GM21367 (cell line): Measurements from ENCODE around the gene GOLT1A.

Experiments
- ATAC-seq: cut with Tn5 transposase; IDR thresholded peaks from one replicate; pipeline ENCODE4 v1.9.1; 2021; ENCODE audit not compliant: unreplicated experiment

The GOLT1A gene, protein sequence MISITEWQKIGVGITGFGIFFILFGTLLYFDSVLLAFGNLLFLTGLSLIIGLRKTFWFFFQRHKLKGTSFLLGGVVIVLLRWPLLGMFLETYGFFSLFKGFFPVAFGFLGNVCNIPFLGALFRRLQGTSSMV

DNA sequence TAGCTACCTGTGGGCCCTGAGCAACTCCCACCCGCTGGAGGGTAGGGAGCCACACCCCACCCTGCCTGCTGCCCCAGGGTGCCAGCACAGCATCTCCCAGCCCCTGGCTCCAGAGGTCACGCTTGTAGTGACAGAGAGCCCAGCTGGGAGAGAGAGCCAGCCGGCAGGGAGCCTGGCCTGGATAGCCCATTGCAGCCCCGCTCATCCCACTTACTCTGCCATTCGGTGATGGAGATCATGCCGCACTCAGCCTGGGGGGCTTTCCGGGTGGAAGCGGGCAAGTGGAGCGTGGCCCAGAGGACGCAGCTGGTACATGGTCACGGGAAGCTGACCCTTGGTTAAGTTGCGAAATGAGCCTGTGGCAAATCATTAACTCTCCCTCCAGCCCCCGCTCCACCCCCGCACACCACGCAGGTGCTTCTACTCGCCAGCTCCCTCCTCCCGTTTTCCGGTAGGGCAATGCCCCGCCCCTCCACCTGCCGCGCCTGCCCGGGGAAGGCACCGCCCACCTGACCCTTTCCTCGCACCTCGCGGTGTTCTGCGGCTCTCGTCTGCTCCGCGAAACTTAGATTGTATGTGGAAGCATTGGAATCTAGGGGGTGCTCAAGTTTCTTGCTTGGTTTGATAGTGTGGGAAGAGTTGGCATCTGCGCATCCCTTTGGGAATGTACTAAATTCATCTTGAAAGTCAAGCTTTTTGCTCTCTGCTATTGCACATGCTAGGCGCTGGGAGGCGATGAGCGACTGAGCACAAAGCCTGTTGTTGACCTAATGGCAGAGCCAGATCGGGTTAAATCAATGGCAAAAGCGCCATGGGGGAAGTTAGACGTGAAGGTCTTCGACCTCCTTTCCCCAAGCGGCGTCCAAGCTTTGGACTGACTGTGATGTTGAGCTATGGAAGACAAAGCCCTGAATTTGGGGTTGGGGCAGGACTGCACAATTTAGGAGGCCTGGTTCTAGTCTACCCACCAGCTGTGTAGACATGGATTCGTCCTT is at the start of gene GOLT1A:
Gene GOLT1A, minus strand, starts transcription at position 321 of the 995 bp plus-strand sequence. Its CDS starts 82 bp downstream, at position 239.
- ATAC-seq: peak; percentile 44

DNA sequence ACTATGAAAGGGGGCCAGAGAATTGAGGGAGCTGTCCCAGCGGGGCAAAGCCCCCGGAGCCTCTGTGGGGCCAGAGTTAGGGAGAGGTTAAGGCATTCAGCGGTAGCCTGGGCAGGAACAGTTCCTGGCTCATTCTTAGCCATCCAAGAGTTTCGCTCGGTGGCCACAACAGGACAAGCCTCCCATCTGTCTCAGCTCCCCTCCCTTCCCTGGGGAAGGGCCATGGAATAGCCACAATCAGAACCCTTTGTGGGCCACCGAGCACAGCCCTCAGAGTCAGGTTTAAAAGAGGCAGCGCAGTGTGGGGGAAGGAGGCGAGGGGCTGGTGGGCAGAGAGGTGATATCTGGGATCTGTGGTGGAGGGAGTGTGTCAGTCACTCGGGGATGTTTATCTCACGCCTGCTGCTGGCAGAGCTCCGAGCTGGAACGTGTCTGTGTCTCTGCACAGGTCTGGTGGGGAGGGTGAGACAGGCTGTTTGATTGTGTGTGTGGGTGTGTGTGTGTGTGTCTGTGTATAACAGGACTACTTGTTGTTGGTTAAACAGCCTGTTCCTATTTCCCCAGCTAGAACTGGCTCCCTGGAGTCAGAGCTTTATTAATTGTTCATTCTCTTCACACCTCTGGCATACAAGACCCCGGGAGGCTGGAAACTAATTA is 49.6 kb upstream of the GOLT1A start:
- no peak for ATAC-seq

DNA sequence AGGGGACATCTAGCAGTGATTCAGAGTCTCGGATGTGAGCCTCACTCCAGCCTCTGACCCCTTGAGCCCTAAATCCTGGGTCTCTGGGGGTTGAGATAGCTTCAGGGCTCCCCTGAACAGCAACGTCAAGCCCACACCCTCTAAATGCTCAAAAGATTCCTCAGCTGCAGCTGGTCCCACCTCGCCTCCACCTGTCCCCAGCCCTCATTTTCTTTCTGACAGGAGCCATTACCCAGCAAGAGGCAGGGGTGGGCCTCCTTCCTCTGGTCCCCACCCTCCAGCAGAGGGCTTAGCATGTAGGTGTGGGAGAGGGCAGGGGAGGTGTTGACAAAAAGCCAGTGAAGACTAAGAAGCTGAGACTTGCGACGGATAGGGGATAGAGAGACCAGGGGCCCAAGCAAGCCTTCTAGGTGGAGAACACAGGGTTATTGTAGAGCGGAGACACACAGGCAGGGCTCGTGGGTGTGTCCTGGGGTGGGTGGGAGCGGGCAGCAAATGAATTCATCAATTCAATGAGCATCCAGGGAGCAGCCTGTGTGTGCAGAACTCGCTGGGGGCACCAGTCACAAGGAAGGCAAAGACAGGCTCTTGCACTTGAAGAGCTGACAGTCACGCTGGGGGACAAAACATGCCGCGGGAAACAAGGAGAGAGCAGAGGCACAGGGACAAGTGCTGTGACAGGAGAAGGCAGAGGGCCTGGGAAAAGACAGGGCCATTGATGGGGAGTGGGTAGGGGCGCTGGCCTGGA is 48.9 kb upstream of the GOLT1A start:
- ATAC-seq: no peak

DNA sequence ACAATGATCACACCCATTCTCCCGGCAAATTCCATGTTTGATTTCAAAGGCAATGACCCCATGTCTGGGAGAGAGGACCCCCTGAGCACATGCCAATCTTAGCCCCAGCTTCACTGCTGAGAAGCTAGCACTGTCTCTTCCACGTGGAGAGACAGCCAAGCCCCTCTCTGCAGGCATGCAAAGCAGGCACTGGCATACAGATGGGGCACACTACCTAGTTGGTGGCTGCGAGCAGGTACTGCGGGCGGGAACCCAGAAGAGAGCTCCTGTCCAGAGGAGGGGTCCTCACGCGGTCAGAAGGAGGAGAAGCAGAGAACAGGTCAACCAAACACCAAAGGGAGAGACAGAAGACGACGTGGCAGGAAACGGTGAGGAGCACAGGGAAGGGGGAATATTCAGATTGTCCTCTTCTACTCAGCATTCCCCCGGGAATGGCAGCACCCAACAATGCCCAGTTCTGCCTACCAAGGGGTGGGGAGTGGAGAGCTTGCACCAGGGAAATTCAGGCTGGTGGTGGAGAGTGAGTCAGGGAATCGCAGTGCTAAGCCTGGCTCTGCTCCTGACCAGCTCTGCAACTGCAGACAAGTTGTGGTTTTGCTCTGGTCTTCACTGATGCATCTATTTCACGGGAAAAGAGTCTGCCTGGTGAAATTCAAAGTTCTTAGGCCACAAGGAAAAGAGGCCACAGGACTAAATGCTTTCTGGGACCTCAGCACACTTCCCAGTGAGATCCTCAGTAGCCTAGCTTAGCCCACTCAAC is 48.1 kb upstream of the GOLT1A start:
- ATAC-seq: no peak

DNA sequence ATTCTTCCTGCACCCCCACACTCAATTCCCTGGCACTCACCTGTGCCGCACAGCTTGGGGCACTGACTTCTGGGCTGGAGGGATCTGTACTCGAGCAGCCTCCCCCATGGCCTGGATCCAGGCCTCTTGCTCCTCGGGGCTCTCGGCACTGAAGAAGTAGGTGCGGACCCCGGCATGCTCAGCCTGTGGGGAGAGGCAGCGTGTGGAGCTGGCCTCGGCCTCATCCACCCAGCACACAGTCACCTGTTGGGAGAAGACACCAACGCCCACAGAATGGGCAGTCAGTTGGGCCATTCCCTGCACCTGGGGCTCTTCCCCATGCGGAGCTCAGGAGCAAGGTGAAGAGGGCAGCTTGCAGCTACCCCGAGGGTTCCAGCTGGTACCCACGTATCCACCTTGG is 47.5 kb upstream of the GOLT1A start:
- ATAC-seq: no peak

DNA sequence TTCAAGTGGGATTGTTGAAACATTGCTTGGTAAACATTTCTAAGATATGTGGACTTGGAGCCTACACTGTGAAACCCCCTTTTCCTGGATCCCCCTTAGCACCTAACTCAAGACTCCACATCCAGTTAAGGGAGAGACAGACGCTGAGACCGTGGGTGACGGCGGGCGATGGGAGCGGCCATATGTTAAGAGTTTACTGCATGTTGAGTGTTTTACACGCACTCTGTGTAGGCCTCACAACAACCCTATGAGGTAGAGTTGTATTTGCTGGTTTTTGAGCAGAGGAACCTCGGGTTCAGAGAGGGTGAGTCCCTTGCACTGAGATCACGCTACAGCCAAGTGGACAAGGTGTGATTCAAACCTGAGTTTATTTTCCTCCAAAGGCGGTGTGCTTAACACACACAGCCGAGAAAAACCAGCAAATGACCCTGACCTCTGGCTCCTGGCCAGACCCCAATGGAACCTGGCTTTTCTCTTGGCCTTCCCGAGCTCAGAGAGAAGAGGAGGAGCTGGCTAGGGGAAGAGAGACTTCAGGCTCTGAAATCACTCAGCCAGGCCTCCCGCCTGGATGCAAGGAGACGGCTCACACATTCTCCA is 46.9 kb upstream of the GOLT1A start:
- no peak for ATAC-seq

DNA sequence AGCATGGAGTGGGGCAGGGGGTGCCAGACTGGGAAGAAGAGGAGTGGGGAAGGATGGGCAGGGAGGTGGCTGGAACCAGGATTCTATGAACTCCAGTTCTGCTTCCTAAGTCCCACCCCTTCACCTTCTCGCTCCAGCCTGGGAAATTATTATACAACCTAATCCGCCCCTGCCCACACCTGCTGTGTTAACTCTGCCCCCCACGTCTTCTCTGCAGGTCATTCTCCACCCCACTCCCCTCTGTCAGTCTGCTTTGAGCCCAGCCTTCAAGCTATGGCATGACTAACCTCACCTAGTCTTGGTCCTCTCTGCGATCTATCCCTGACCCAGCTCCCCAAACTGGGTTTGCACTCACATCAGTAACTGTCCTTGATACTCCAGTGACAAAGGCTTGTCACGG is 46.0 kb upstream of the GOLT1A start:
- ATAC-seq: no peak

DNA sequence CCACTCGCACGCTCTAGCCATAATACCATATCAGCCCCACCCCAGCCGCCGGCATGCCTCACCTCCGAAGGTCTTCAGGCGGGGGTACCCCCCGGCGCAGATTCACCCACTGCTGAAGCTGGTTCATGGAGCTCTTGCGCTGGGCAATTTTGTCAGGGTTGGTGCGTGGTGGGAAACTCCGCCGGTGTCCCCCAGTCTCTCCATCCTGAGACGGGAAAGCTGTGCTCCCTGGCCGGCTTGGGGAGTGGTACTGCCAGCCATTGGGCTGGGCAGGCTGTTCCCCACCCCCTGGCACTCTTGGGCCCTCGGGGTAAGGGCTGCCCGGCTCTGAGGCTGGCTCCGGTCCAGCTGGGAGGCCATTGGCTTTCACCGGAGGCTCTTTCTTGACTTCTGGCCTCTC is 45.4 kb upstream of the GOLT1A start:
- ATAC-seq: no peak

DNA sequence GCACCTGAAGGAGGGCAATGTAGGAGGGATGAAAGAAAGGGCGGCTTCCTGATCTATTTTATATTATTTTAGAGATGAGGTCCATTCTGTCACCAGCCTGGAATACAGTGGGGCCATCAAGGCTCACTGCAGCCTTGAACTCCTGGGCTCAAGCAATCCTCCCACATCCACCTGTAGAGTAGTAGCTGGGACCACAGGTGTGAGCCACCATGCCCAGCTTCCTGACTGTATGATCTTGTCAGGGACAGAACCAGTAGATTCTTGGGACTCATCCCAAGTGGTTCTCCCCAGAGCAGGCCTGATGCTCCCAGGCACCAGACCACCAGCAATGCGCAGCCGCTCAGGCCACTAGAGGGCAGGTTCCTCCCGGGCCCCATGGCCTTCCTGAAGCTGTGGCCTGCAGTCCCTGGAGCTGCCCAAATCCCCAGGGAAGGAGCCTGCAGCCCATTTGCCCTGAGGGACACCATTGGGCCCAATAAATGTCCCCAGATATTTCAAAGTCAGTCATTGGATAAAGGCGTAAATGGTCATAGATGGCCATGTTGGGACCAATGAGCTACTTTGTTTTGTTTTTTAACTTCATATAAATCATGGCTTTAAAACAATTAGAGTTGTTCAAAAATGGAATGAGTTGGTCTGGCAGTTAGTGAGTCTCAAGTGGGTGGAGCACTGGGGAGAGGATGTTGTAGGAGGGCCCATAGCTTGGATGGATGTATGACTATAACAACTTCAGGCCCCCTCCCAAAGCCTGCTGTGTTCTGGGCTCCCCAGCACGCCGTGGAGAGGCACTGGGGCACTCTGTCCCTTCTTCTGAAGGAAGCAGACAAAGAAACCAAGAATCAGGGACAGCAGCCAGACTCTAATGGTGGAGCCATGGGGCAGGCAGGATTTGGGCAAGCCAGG is 44.7 kb upstream of the GOLT1A start:
- no peak for ATAC-seq

DNA sequence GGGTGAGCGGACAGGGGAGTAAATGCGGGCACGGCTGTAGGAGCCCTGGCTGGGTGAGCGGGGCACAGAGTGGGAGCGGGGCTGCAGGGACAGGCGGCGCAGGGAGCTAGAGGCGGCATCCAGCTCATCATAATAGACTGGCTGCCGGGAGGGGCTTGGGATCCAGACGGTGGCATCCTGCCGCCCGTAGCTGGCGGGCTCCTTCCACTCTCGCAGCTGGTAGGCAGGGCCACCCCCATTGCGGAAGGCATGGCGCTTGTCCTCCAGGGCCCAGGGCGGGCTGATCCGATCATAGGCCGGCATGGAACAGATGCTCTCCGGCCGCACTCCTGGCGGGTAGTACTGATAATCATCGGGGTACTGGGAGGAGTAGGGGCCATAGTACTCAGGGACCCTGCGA is 43.7 kb upstream of the GOLT1A start:
- no peak for ATAC-seq

DNA sequence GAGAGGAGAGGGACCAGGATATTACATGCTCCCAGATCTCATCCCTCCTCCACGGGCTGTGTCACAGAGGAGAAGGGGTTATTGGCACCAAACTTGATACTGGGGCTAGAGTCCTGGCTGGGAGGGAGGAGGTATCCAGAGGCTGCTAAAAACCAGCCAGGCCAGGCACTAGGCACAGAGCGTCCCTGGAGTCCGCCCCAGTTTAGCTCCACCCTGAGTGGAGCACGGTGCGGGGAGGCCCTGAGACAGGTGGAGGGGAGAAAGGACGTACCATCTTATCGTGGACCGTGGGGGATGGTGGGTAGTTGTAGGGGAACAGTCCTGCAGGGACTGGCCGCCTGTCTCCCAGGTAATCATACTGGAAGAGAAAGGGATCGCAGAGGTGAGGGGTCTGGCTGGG is 42.7 kb upstream of the GOLT1A start:
- ATAC-seq: no peak

DNA sequence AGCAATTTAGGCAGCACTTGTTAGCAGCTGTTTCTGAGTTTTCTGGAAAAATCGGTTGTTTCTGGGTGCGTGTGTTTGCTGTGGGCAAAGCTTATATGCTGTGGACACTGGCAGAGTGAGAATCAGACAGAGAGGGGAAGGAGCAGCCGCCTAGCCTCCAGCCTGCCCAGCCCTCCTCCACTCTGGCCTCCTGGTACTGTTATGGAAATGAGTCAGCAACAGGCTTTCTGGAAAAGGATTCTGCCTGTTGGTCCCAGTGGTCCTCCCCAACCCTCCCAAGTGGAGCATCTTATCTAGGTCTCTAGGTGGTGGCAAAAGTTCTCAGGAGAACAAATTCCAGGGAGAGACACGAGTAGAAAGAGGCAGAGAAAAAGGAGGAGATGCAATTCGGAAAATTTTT is 42.2 kb upstream of the GOLT1A start:
- ATAC-seq: no peak

DNA sequence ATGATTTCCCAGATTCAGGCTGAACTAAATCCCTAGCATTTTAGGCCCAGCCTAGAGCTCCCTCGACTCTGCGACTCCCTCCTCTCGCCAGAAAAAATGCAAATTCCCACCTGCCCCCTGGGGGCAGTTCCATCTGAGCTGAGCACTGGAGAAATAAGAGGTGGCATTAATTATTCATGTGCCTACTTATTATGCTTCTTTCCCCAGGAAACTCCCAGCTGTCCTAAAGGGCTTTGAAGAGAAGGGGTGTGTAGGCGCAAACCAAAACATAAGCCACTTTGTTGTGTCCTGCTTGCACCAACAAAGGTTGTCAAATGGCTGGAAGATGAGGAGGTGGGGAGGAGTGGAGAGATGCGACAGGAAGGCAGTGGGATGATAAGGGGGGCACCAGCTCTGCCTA is 41.4 kb upstream of the GOLT1A start:
- ATAC-seq: no peak

DNA sequence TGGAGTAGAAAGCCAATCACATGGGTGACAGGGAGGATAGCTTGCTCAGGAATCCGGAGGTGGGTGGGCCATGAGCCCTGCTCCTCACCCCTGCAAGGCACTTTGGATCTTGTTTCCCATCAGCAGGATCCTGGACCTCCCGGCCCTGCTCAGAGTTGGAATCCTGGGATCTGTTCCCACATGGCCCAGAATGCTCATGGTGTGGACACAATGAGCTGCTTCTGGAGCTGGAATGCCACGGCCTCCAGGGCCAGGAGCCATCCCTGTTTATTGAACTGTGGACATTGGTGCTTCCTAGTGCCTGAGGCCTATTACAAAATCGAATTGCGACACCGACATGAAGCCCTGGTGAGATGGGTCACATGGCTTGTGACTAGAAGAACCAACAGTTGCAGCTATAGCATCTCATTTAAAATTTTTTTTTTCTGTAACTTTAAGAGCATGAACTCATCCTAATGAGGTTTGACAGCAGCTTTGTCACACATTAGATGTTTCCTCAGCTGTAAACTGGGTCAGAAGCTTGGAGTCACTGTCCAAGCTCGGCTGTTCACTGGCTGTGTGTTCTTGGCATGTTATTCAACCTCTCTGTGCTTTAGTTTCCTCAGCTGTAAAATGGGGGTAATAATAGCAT is 40.4 kb upstream of the GOLT1A start:
- no peak for ATAC-seq

DNA sequence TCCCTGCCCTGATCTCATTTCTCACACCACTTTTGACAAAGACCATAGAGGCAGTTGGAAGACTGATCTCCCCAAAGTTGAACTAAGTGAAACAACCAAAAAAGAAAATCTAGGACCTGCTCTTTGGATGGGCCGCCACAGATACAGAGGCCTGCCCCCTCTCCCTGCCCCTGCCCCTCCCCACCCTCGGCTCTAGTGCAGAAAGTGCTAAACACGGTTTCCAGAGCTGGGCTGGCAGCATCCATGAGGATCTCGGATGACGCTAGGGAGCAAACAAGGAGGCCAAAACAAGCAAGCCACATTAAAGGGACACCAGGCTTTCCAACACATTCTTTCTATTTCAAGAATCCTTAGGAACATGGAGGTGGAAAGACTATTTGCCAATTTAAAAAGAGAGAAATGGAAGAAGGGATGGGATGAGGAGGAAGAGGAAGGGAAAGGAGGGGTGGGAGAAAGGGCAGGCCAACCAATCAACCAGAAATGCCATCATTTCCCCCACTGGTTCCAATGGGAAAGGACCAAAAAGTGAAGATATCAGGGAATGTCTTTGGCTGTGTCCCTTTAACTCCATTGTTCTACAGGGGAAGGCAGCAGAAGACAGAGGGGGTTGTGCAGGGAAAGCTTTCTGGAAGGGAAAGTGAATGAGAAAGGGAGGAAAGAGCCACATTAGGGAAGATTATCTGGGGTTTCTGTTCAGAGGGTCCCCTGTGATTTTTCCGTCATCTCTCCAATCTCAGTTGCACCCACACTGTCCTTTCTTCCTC is 38.3 kb upstream of the GOLT1A start:
- ATAC-seq: no peak

DNA sequence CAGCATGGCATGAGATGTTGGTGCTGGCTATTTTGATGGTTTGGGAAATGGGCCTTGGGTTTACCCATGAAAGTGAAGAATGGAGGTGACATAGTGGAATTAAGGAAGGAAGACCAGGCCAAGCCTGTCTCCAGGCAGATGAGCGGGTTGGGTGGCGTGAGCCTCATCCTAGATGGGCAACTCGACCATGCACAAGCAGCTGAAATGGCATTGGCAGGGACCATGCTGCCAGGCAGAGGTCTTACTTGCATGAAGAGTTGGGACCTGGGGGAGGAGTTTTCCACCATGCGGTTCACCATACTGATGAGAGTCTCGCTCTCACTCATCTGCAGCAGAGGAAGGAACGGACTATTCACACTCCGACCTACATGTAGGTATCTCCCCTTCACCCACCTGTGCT is 37.5 kb upstream of the GOLT1A start:
- no peak for ATAC-seq

DNA sequence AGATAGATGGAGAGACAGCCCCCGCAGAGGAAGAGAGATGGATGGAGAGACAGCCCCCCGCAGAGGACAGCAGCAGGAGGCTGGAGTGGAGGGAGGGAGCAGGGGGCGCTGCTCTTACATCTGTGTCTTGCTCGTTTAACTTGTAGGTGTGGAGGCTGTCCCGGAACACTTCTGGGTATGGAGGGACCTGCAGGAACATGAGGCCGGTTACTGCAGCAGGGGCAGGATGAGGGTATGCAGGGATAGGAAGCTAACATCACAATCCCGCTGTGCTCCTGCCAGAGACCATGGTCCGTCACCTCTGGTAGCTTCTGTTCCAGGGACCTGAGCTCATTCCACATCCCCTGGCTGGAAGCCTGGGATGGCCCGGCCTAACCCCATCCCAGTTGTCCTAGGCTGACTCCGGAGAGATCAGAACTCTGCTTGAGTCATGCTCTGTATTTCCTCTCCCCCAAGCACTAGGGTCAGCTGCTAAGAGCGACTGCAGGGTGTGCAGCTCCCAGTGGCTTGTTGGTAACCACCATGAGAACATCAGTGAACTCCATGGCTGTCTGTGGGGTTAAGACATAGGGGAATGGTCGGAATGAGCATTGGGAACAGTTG is 36.7 kb upstream of the GOLT1A start:
- no peak for ATAC-seq
